Subcutaneous abdominal adipose tissue (tissue), 5 donors: ENCODE data around the gene SHB.

Experiments
- H3K27ac ChIP-seq: one replicate; pipeline ENCODE4 v1.7.0; 2013; ENCODE audit warnings: low read depth, mild to moderate bottlenecking, inconsistent platforms, low read length, moderate library complexity
- H3K27me3 ChIP-seq, 5 donors: one replicate each; pipeline ENCODE4 v1.7.0; 2013; ENCODE audit warnings: low read length in 5 of 5, inconsistent platforms in 1 of 5; ENCODE audit not compliant: control insufficient read depth in 5 of 5, insufficient read depth in 4 of 5
- H3K36me3 ChIP-seq, 5 donors: one replicate each; pipeline ENCODE4 v1.7.0; 2013; ENCODE audit warnings: low read length in 5 of 5; ENCODE audit not compliant: control insufficient read depth in 5 of 5, insufficient read depth in 5 of 5
- H3K4me1 ChIP-seq, 5 donors: one replicate each; pipeline ENCODE4 v1.7.0; 2013; ENCODE audit warnings: low read length in 5 of 5, mild to moderate bottlenecking in 3 of 5, moderate library complexity in 1 of 5; ENCODE audit not compliant: control insufficient read depth in 5 of 5, insufficient read depth in 5 of 5
- H3K4me3 ChIP-seq, 5 donors: one replicate each; pipeline ENCODE4 v1.7.0; 2013; ENCODE audit warnings: low read length in 5 of 5, low read depth in 1 of 5
- H3K9ac ChIP-seq, 5 donors: one replicate each; pipeline ENCODE4 v1.7.0; 2013; ENCODE audit warnings: low read length in 5 of 5, mild to moderate bottlenecking in 4 of 5, moderate library complexity in 3 of 5
- H3K9me3 ChIP-seq, 5 donors: one replicate each; pipeline ENCODE4 v1.7.0; 2013; ENCODE audit warnings: low read length in 5 of 5; ENCODE audit not compliant: control insufficient read depth in 5 of 5
- donor health status: healthy.
- donor health status: healthy.
- donor health status: healthy.
- donor health status: healthy.
- donor health status: healthy.

SHB gene

GRCh38 chr9:38044706-38045105, 24.3 kb downstream of the SHB start:
- Histone ChIP-seq H3K4me1 (peaks cover 11 to 70% (median 33%) of the 10 kb centered on the region in 5 donors), H3K9ac (no peak overlapping the region), H3K36me3 (no peaks in the 10 kb centered on the region), H3K9me3 (no peaks in the 10 kb centered on the region), H3K27me3 (no peaks in the 10 kb centered on the region), H3K4me3 (no peak overlapping the region), H3K27ac (no peak overlapping the region)

GRCh38 chr9:38043931-38044623, 24.9 kb downstream of the SHB start:
- no peak overlapping the region for H3K9ac ChIP-seq
- H3K27ac ChIP-seq, result no peak overlapping the region
- H3K9me3 ChIP-seq, result no peaks in the 10 kb centered on the region
- H3K27me3 ChIP-seq, result no peaks in the 10 kb centered on the region
- H3K36me3 ChIP-seq, result no peaks in the 10 kb centered on the region
- H3K4me3 ChIP-seq, result no peak overlapping the region
- H3K4me1 ChIP-seq, result peaks cover 11 to 76% (median 39%) of the 10 kb centered on the region in 5 donors

- Histone ChIP-seq H3K27me3 (no peaks in the 10 kb centered on the region), H3K9me3 (no peaks in the 10 kb centered on the region), H3K4me3 (no peak overlapping the region), H3K9ac (no peak overlapping the region), H3K4me1 (peaks cover 7 to 78% (median 34%) of the 10 kb centered on the region in 5 donors), H3K36me3 (no peaks in the 10 kb centered on the region), H3K27ac (no peak overlapping the region)
Observed at GRCh38 chr9:38042626-38043357, 26.2 kb downstream of the SHB start.

- Histone ChIP-seq H3K4me1 (peaks cover under 1 to 78% (median 33%) of the 10 kb centered on the region in 5 donors), H3K9ac (no peak overlapping the region), H3K4me3 (no peak overlapping the region), H3K36me3 (no peaks in the 10 kb centered on the region), H3K27ac (no peak overlapping the region), H3K27me3 (no peaks in the 10 kb centered on the region), H3K9me3 (no peaks in the 10 kb centered on the region)
Observed at GRCh38 chr9:38041564-38042243, 27.3 kb downstream of the SHB start.

- H3K27ac ChIP-seq, result no peak overlapping the region
- no peaks in the 10 kb centered on the region for H3K9me3 ChIP-seq
- H3K4me3 ChIP-seq, result no peak overlapping the region
- H3K27me3 ChIP-seq, result no peaks in the 10 kb centered on the region
- no peak overlapping the region for H3K9ac ChIP-seq
- H3K4me1 ChIP-seq, result peaks cover 0 to 86% (median 40%) of the 10 kb centered on the region in 5 donors
- H3K36me3 ChIP-seq, result no peaks in the 10 kb centered on the region
Observed at GRCh38 chr9:38039907-38040682, 28.9 kb downstream of the SHB start.

- no peaks in the 10 kb centered on the region for H3K27me3 ChIP-seq
- no peak overlapping the region for H3K27ac ChIP-seq
- no peak overlapping the region for H3K9ac ChIP-seq
- H3K4me1 ChIP-seq, result peaks cover 0 to 84% (median 40%) of the 10 kb centered on the region in 5 donors
- H3K4me3 ChIP-seq, result no peak overlapping the region
- H3K9me3 ChIP-seq, result no peaks in the 10 kb centered on the region
- no peaks in the 10 kb centered on the region for H3K36me3 ChIP-seq
Observed at GRCh38 chr9:38039090-38039906, 29.7 kb downstream of the SHB start.

GRCh38 chr9:38038307-38039089, 30.5 kb downstream of the SHB start:
- Histone ChIP-seq H3K4me1 (peaks cover 2 to 81% (median 40%) of the 10 kb centered on the region in 5 donors), H3K36me3 (no peaks in the 10 kb centered on the region), H3K27ac (no peak overlapping the region), H3K27me3 (no peaks in the 10 kb centered on the region), H3K9ac (no peak overlapping the region), H3K4me3 (no peak overlapping the region), H3K9me3 (no peaks in the 10 kb centered on the region)

- Histone ChIP-seq H3K27ac (no peak overlapping the region), H3K36me3 (no peaks in the 10 kb centered on the region), H3K4me3 (no peak overlapping the region), H3K9me3 (no peaks in the 10 kb centered on the region), H3K9ac (no peak overlapping the region), H3K27me3 (no peaks in the 10 kb centered on the region), H3K4me1 (peaks cover 2 to 82% (median 43%) of the 10 kb centered on the region in 5 donors)
Observed at GRCh38 chr9:38037981-38038306, 31.1 kb downstream of the SHB start.
